Mesendoderm (in vitro differentiated cells): ENCODE results near the gene TACR2.
A peak's percentile ranks its signal among the peaks of the same experiment; 100 is the strongest.

Experiments used
- DNase-seq: peaks from one replicate; pipeline ENCODE4 v3.0.0; 2013
- H2AK5ac ChIP-seq: 2 replicates; pipeline ENCODE4 v1.6.1; 2013; ENCODE audit warnings: low read length, inconsistent platforms
- H2BK120ac ChIP-seq: 2 replicates; pipeline ENCODE4 v1.6.1; 2013; ENCODE audit warnings: low read depth, mild to moderate bottlenecking, low read length, moderate library complexity, mixed read lengths
- H2BK15ac ChIP-seq: replicated peaks from 2 replicates; pipeline ENCODE4 v1.6.1; 2013; ENCODE audit warnings: low read depth, mild to moderate bottlenecking, moderate library complexity
- H2BK5ac ChIP-seq: 2 replicates; pipeline ENCODE4 v1.6.1; 2013; ENCODE audit warnings: low read length, inconsistent platforms
- H3K18ac ChIP-seq: 2 replicates; pipeline ENCODE4 v1.6.1; 2013; ENCODE audit warnings: mild to moderate bottlenecking, low read length, mixed read lengths
- H3K23ac ChIP-seq: one replicate; pipeline ENCODE4 v1.6.1; 2013; ENCODE audit warnings: low read length
- H3K27ac ChIP-seq: 2 replicates; pipeline ENCODE4 v1.5.1; 2013; ENCODE audit warnings: low read depth, mild to moderate bottlenecking, inconsistent platforms, low read length, moderate library complexity
- H3K27me3 ChIP-seq: 2 replicates; pipeline ENCODE4 v1.6.1; 2013; ENCODE audit warnings: low read length, control low read depth, mild to moderate bottlenecking, inconsistent platforms; ENCODE audit not compliant: insufficient read depth, poor library complexity
- H3K36me3 ChIP-seq: 2 replicates; pipeline ENCODE4 v1.6.1; 2013; ENCODE audit warnings: low read length, inconsistent platforms; ENCODE audit not compliant: control insufficient read depth, insufficient read depth
- H3K4ac ChIP-seq: one replicate; pipeline ENCODE4 v1.6.1; 2013; ENCODE audit warnings: low read depth, mild to moderate bottlenecking, low read length, moderate library complexity
- H3K4me1 ChIP-seq: 2 replicates; pipeline ENCODE4 v1.6.1; 2013; ENCODE audit warnings: low read depth, low read length, inconsistent platforms; ENCODE audit not compliant: control insufficient read depth
- H3K4me2 ChIP-seq: 2 replicates; pipeline ENCODE4 v1.6.1; 2013; ENCODE audit warnings: low read length
- H3K4me3 ChIP-seq: 2 replicates; pipeline ENCODE4 v1.5.1; 2013; ENCODE audit warnings: mild to moderate bottlenecking, low read length
- H3K56ac ChIP-seq: one replicate; pipeline ENCODE4 v1.6.1; 2013; ENCODE audit warnings: low read length
- H3K79me1 ChIP-seq: 2 replicates; pipeline ENCODE4 v1.6.1; 2013; ENCODE audit warnings: low read length, inconsistent platforms
- H3K79me2 ChIP-seq: 2 replicates; pipeline ENCODE4 v1.6.1; 2013; ENCODE audit warnings: mild to moderate bottlenecking, low read length; ENCODE audit not compliant: control insufficient read depth, insufficient read depth
- H3K9ac ChIP-seq: 2 replicates; pipeline ENCODE4 v1.6.1; 2013; ENCODE audit warnings: low read length, inconsistent platforms
- H4K5ac ChIP-seq: one replicate; pipeline ENCODE4 v1.6.1; 2013; ENCODE audit warnings: low read length
- H4K8ac ChIP-seq: one replicate; pipeline ENCODE4 v1.6.1; 2013; ENCODE audit warnings: low read depth, mild to moderate bottlenecking, control low read depth, low read length, moderate library complexity
- WGBS: extraction: QIAGEN DNeasy Blood & Tissue Kit; methylation state at CpG from one replicate; pipeline ENCODE4 v1.1.7; 2013; ENCODE audit warnings: low lambda C conversion rate, missing lambda C conversion rate; ENCODE audit not compliant: insufficient coverage; ENCODE audit errors: extremely low coverage; 5-methylcytosine and 5-hydroxymethylcytosine counted together

The TACR2 gene

DNA sequence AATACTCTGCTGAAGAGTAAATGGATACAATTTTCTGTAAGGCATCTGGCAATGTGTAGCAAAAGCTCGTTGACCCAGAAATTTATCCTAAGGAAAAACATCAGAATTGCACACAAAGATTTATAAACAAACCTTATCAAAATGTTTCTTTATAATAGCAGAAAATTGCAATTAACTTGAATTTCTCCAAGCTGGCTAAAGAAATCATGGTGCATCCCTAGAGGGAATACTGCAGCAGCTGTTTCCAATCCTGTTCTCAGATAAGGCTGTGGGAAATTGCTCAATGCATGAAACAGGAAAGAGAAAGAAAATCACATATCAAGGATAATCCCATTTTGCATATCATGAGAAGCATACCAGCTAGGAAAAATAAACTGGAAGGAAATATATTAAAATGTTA is 18.7 kb downstream of the TACR2 start:
- Histone ChIP-seq H2BK5ac (no peak overlapping the region), H3K9ac (no peak overlapping the region), H3K27ac (no peak overlapping the region), H3K79me1 (peaks cover 8% of the 10 kb centered on the region), H3K56ac (no peak overlapping the region), H3K27me3 (no peaks in the 10 kb centered on the region), H3K23ac (no peak overlapping the region), H2AK5ac (no peak overlapping the region), H3K4ac (no peak overlapping the region), H3K4me3 (no peak overlapping the region), H3K4me2 (no peak overlapping the region), H4K5ac (no peak overlapping the region), H3K4me1 (no peaks in the 10 kb centered on the region), H2BK15ac (no peak overlapping the region), H3K79me2 (no peaks in the 10 kb centered on the region), H3K36me3 (peaks cover 17% of the 10 kb centered on the region), H2BK120ac (no peak overlapping the region), H3K18ac (no peak overlapping the region), H4K8ac (no peak overlapping the region)
- no CpG with 5 or more reads among the region's 1 CpG for WGBS
- no peak for DNase-seq

DNA sequence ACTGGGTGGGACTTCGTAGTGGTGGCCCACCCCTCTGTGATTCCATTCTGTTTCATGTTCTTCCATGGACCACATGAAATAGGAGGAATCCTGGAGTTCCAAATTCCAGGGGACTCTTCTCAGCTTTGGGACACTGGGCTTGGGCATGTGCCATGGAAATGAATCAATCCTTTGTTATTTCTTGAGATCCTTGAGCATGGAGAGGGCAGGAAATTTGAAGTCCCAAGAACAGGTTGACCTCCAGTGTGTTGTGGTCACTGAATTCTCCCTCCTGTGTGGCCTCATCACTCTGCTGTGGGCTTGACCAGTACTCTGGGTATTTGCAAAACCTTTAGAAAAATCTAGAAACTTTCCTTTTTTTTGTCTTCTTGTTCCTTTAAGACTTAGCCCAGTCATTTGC is 22.7 kb downstream of the TACR2 start:
- Histone ChIP-seq H3K79me2 (no peaks in the 10 kb centered on the region), H2BK15ac (no peak overlapping the region), H3K4ac (no peak overlapping the region), H3K79me1 (peaks cover 10% of the 10 kb centered on the region), H3K36me3 (peaks cover 17% of the 10 kb centered on the region), H3K4me1 (peaks cover 8% of the 10 kb centered on the region), H3K4me3 (no peak overlapping the region), H4K8ac (no peak overlapping the region), H3K23ac (no peak overlapping the region), H2BK5ac (no peak overlapping the region), H4K5ac (no peak overlapping the region), H3K56ac (no peak overlapping the region), H3K27me3 (no peaks in the 10 kb centered on the region), H3K9ac (no peak overlapping the region), H2BK120ac (no peak overlapping the region), H3K27ac (no peak overlapping the region), H3K4me2 (no peak overlapping the region), H2AK5ac (no peak overlapping the region), H3K18ac (no peak overlapping the region)
- no CpG with 5 or more reads among the region's 1 CpG for WGBS
- DNase-seq = no peak

DNA sequence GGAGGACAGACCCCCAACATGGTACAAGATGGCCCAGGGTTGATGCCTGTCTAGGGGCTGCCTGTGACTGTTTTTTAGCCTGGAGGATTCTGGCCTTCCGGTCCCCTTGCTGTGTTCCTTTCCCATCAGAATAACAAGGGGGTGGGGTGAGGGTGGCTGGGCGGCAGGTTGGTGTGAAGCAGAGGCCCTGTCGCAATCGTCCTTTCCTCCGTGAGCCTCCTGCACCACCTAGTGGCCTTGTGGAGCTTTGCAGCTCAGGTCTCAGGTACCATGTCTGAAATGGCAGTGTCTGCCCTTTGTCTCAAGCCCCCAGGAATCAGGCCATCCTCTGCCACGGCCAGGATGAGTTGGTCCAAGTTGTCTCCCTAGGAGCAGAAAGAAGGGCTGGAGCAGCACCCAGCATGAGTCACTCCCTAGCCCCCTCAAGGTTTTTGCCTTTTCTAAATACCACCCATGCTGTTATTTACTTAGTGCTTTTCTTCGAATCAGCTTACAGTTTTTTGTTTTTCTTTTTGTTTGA is 24.2 kb downstream of the TACR2 start:
- no peak overlapping the region for H3K27ac ChIP-seq
- peaks cover 8% of the 10 kb centered on the region for H3K4me1 ChIP-seq
- H3K79me1 ChIP-seq = peaks cover 10% of the 10 kb centered on the region
- no peaks in the 10 kb centered on the region for H3K79me2 ChIP-seq
- H3K18ac ChIP-seq = no peak overlapping the region
- H3K27me3 ChIP-seq = no peaks in the 10 kb centered on the region
- peaks cover 13% of the 10 kb centered on the region for H3K36me3 ChIP-seq
- H3K4ac ChIP-seq = no peak overlapping the region
- H3K23ac ChIP-seq = no peak overlapping the region
- no peak overlapping the region for H3K4me3 ChIP-seq
- H2BK5ac ChIP-seq = no peak overlapping the region
- peak overlapping the region; percentile 69 for H3K56ac ChIP-seq
- no peak overlapping the region for H2AK5ac ChIP-seq
- H3K9ac ChIP-seq = peak overlapping the region; percentile 13
- H4K8ac ChIP-seq = no peak overlapping the region
- H2BK15ac ChIP-seq = no peak overlapping the region
- H4K5ac ChIP-seq = no peak overlapping the region
- peak; percentile 96 for DNase-seq
- no peak overlapping the region for H3K4me2 ChIP-seq
- no peak overlapping the region for H2BK120ac ChIP-seq
- WGBS = no CpG with 5 or more reads among the region's 7 CpGs

DNA sequence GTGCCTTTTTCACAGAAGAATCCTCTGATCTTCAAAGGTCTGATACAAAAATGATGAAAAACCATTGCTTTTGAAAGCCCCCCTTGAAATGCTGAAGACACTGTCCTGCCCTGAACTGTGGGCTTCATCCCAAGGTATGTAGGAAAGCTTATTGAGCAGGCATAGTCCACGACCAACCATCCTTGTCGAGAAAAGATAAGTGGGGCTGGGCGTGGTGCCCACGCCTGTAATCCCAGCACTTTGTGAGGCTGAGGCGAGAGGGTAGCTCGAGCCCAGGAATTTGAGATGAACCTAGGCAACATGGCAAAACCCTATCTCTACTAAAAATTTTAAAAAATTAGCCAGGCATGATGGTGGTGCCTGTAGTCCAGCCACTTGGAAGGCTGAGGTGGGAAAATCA is 25.6 kb downstream of the TACR2 start:
- DNase-seq = no peak
- Histone ChIP-seq H3K79me1 (peaks cover 9% of the 10 kb centered on the region), H3K9ac (no peak overlapping the region), H3K4me2 (no peak overlapping the region), H3K79me2 (no peaks in the 10 kb centered on the region), H4K5ac (no peak overlapping the region), H3K36me3 (peaks cover 13% of the 10 kb centered on the region), H3K27me3 (no peaks in the 10 kb centered on the region), H2BK120ac (no peak overlapping the region), H2BK15ac (no peak overlapping the region), H3K4ac (no peak overlapping the region), H2AK5ac (no peak overlapping the region), H4K8ac (no peak overlapping the region), H3K18ac (no peak overlapping the region), H2BK5ac (no peak overlapping the region), H3K4me1 (peaks cover 8% of the 10 kb centered on the region), H3K4me3 (no peak overlapping the region), H3K23ac (no peak overlapping the region), H3K56ac (no peak overlapping the region), H3K27ac (no peak overlapping the region)
- WGBS = no CpG with 5 or more reads among the region's 6 CpGs

DNA sequence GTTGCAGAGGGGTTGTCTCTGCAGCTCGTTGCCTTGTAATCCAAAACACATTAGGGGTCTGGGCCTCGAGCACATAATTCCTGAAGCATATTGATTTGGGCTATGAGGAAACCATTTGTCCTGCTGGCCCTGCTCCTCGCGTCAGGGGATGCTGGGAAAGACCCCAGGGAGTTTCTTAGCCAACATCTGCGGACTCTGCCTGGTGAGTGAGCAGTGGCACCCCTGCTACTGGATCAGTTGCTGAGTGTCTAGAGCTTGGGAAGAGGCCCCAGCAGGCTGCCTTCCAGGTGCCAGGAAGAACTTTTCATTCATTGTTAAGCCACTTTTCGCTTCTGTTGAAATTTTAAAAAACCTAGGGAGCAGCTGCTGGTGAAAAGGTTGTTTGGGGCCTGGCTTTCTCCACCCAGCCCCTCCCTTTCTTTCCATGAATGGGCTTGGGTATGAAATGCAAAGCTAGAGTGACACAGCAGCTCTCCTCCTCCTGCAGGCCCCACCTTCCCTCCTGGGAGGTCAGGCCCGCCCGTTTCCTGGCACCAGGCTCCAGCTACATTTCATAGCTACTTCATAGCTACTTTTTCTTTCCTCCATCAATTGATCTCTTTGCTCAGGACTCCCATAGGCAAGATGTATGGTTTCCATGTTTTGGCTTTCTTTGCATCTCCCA is 26.8 kb downstream of the TACR2 start:
- no peaks in the 10 kb centered on the region for H3K79me2 ChIP-seq
- H3K4me1 ChIP-seq = peaks cover 8% of the 10 kb centered on the region
- peak overlapping the region; percentile 19 for H3K56ac ChIP-seq
- H2BK120ac ChIP-seq = no peak overlapping the region
- no peaks in the 10 kb centered on the region for H3K27me3 ChIP-seq
- no peak overlapping the region for H3K4me3 ChIP-seq
- peak; percentile 87 for DNase-seq
- H3K27ac ChIP-seq = peak overlapping the region; percentile 42
- H3K9ac ChIP-seq = peak overlapping the region; percentile 12
- no peak overlapping the region for H3K4me2 ChIP-seq
- H4K5ac ChIP-seq = no peak overlapping the region
- H3K18ac ChIP-seq = peak overlapping the region; percentile 4
- H2BK5ac ChIP-seq = no peak overlapping the region
- no CpG with 5 or more reads among the region's 8 CpGs for WGBS
- H3K23ac ChIP-seq = no peak overlapping the region
- H3K4ac ChIP-seq = no peak overlapping the region
- peaks cover 9% of the 10 kb centered on the region for H3K79me1 ChIP-seq
- H2AK5ac ChIP-seq = no peak overlapping the region
- no peak overlapping the region for H4K8ac ChIP-seq
- H3K36me3 ChIP-seq = peaks cover 19% of the 10 kb centered on the region
- H2BK15ac ChIP-seq = no peak overlapping the region

DNA sequence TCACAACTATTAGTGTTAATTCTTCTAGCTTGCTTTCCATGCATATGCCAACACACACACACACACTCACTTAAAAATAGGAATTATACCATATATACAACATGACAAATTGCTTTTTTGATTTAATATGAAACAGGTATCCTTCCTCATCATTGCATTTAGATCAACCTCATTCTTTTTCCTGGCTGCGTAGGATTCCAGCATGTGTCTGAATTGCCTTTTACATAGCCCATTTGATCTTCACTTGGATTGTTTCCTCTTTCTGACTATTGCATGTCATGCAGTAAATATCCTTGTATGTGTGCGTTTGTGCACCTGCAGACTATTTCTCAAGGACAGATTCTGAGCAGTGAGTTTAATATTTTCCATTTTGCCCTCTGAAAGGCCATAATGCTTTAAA is 28.2 kb downstream of the TACR2 start:
- Histone ChIP-seq H3K23ac (no peak overlapping the region), H3K4me2 (no peak overlapping the region), H2BK120ac (no peak overlapping the region), H3K4ac (no peak overlapping the region), H3K18ac (no peak overlapping the region), H3K36me3 (peaks cover 22% of the 10 kb centered on the region), H2AK5ac (no peak overlapping the region), H2BK5ac (no peak overlapping the region), H4K8ac (no peak overlapping the region), H3K4me3 (no peak overlapping the region), H3K79me1 (peaks cover 4% of the 10 kb centered on the region), H3K79me2 (no peaks in the 10 kb centered on the region), H3K56ac (no peak overlapping the region), H3K4me1 (peaks cover 8% of the 10 kb centered on the region), H3K27me3 (no peaks in the 10 kb centered on the region), H4K5ac (no peak overlapping the region), H2BK15ac (no peak overlapping the region), H3K9ac (no peak overlapping the region), H3K27ac (no peak overlapping the region)
- WGBS = no CpG with 5 or more reads among the region's 2 CpGs
- DNase-seq = no peak
